Osteoblast (primary cell): ENCODE data around the gene CMIP. TPM values are rescaled to one million over a fixed set of nuclear protein-coding genes. Genes with fewer than 3 reads are reported as not detected.

Experiments used
- DNase-seq: peaks from one replicate; pipeline ENCODE4 v3.0.0; 2011; ENCODE audit warnings: low spot score, mixed read lengths; ENCODE audit not compliant: insufficient read length; ENCODE audit errors: missing footprints
- H2AFZ ChIP-seq: 2 replicates; pipeline ENCODE4 v1.6.0; 2011; ENCODE audit warnings: mild to moderate bottlenecking, low read length
- H3K27ac ChIP-seq: 2 replicates; pipeline ENCODE4 v1.5.1; 2011; ENCODE audit warnings: mild to moderate bottlenecking, low read depth, low read length, moderate library complexity
- H3K27me3 ChIP-seq: 2 replicates; pipeline ENCODE4 v1.6.0; 2012; ENCODE audit warnings: mild to moderate bottlenecking, control low read depth, inconsistent platforms, low read length, moderate library complexity; ENCODE audit not compliant: insufficient read depth
- H3K36me3 ChIP-seq: 2 replicates; pipeline ENCODE4 v1.5.1; 2011; ENCODE audit warnings: mild to moderate bottlenecking, low read length, control low read depth, moderate library complexity; ENCODE audit not compliant: insufficient read depth
- H3K4me1 ChIP-seq: 2 replicates; pipeline ENCODE4 v1.5.1; 2011; ENCODE audit warnings: mild to moderate bottlenecking, low read length, control low read depth, moderate library complexity; ENCODE audit not compliant: insufficient read depth
- H3K4me2 ChIP-seq: 2 replicates; pipeline ENCODE4 v1.6.0; 2011; ENCODE audit warnings: mild to moderate bottlenecking, low read length; ENCODE audit not compliant: insufficient read depth
- H3K4me3 ChIP-seq: fragments of 200-600 bp; sonication (generic); 3 replicates; pipeline ENCODE4 v1.5.1; 2012; ENCODE audit warnings: mild to moderate bottlenecking, low read length, inconsistent platforms; ENCODE audit not compliant: insufficient read depth
- H3K79me2 ChIP-seq: 2 replicates; pipeline ENCODE4 v1.6.0; 2012; ENCODE audit warnings: mild to moderate bottlenecking, low read length, control low read depth, inconsistent platforms; ENCODE audit not compliant: insufficient read depth
- H3K9me3 ChIP-seq: 2 replicates; pipeline ENCODE4 v1.5.1; 2011; ENCODE audit warnings: low read depth, low read length, control low read depth
- H4K20me1 ChIP-seq: 2 replicates; pipeline ENCODE4 v1.6.0; 2012; ENCODE audit warnings: mild to moderate bottlenecking, low read length, control low read depth; ENCODE audit not compliant: insufficient read depth
- CTCF ChIP-seq: IDR thresholded peaks from 2 replicates; pipeline ENCODE4 v1.5.1; 2011; ENCODE audit warnings: mild to moderate bottlenecking, low read depth, low read length, moderate library complexity; ENCODE audit errors: extremely low read depth
- total RNA-seq: library from RNA; depleted of rRNA; stranded (reverse); fragments of >200 nt; gene quantifications from 2 replicates; pipeline ENCODE4 v1.2.3, GENCODE V29; 2012

The CMIP gene
- total RNA-seq, 1 donor: 8.3 TPM

- peaks cover 22% of the 10 kb centered on the region for H3K4me1 ChIP-seq
- no peak overlapping the region for H3K4me3 ChIP-seq
- H3K36me3 ChIP-seq: no peaks in the 10 kb centered on the region
- peaks cover 28% of the 10 kb centered on the region for H4K20me1 ChIP-seq
- peak overlapping the region; percentile 26 for H3K4me2 ChIP-seq
- peaks cover 59% of the 10 kb centered on the region for H3K79me2 ChIP-seq
- H3K9me3 ChIP-seq: no peaks in the 10 kb centered on the region
- H3K27me3 ChIP-seq: no peaks in the 10 kb centered on the region
- no peak overlapping the region for H2AFZ ChIP-seq
- peak overlapping the region; percentile 56 for H3K27ac ChIP-seq
- peak; percentile 23 for DNase-seq
- no peak for TF ChIP-seq CTCF
Measured at GRCh38 chr16:81526935-81527334, 82.3 kb downstream of the CMIP start.

DNA sequence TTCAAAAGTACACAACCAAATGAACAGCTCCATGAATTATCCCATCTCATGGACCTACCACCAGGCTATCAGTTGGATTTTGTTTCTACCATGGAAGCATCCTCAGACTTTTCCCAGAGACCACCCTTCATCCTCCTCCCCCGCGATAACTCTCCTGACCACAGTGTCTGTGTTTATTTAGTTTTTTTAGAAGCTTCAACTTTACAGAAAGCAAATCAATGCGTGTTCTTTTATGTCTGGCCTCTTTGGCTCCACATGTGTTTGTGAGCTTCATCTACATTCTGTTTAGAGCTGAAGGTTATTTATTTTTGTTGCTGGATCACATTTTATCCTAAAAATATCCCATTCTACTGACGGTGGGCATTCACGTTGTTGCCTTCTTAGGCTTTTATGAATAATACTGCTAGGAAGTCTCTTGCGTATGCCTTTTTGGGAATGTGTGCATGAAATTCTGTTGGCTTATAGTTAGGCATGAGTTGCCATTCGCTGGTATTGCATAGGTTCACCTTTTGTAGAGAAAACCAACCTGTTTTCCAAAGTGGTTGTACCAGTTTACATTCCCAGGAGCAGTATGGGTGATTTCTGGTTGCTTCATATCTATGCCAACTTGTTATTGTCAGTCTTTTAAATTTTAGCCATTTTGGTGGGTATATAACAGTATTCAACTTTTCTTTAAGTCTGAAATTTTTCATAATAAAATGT lies 83.0 kb downstream of the CMIP start:
- peaks cover 63% of the 10 kb centered on the region for H3K79me2 ChIP-seq
- no peak overlapping the region for H3K27ac ChIP-seq
- H4K20me1 ChIP-seq: peaks cover 29% of the 10 kb centered on the region
- TF ChIP-seq CTCF: no peak
- DNase-seq: peak; percentile 39
- H2AFZ ChIP-seq: no peak overlapping the region
- H3K9me3 ChIP-seq: no peaks in the 10 kb centered on the region
- no peak overlapping the region for H3K4me3 ChIP-seq
- no peaks in the 10 kb centered on the region for H3K36me3 ChIP-seq
- peaks cover 22% of the 10 kb centered on the region for H3K4me1 ChIP-seq
- H3K4me2 ChIP-seq: no peak overlapping the region
- no peaks in the 10 kb centered on the region for H3K27me3 ChIP-seq

- Histone ChIP-seq H3K27ac (no peak overlapping the region), H2AFZ (no peak overlapping the region), H3K36me3 (no peaks in the 10 kb centered on the region), H3K9me3 (no peaks in the 10 kb centered on the region), H4K20me1 (peaks cover 32% of the 10 kb centered on the region), H3K79me2 (peaks cover 65% of the 10 kb centered on the region), H3K4me1 (peaks cover 21% of the 10 kb centered on the region), H3K4me2 (no peak overlapping the region), H3K4me3 (no peak overlapping the region), H3K27me3 (no peaks in the 10 kb centered on the region)
- no peak for TF ChIP-seq CTCF
- no peak for DNase-seq
Measured at GRCh38 chr16:81528256-81528655, 83.6 kb downstream of the CMIP start.

- TF ChIP-seq CTCF: no peak
- Histone ChIP-seq H3K36me3 (no peaks in the 10 kb centered on the region), H3K4me2 (no peak overlapping the region), H3K4me3 (no peak overlapping the region), H3K27ac (no peak overlapping the region), H4K20me1 (peaks cover 32% of the 10 kb centered on the region), H3K4me1 (peaks cover 25% of the 10 kb centered on the region), H3K9me3 (no peaks in the 10 kb centered on the region), H2AFZ (no peak overlapping the region), H3K27me3 (no peaks in the 10 kb centered on the region), H3K79me2 (peaks cover 61% of the 10 kb centered on the region)
- no peak for DNase-seq
Measured at GRCh38 chr16:81530296-81530721, 85.7 kb downstream of the CMIP start.
